K562 (cell line): Measurements from ENCODE around the gene MYL11. TPM values are rescaled to one million over a fixed set of nuclear protein-coding genes. Genes with fewer than 3 reads are reported as not detected.

ENCODE experiments used
- ATAC-seq: fragments of 200-7000 bp; cut with Tn5 transposase; 3 replicates; pipeline ENCODE4 v1.9.1; 2020; ENCODE audit warnings: moderate library complexity
- BruUV-seq: library from RNA; stranded (reverse); fragments of 400-500 nt; replicated peaks from 2 replicates; lab custom pipeline; 2021; lab: Mats Ljungman, UMichigan
- CTCF ChIA-PET: fragments of 300-600 bp; formaldehyde crosslinking; extraction: SDS; loops from one replicate; lab custom pipeline; 2021; ENCODE audit warnings: low intra/inter-chr PET ratio; lab: Yijun Ruan, JAX
- POLR2A ChIA-PET: fragments of 300-600, 350-650 bp; sonication (Branson Sonifier 250); formaldehyde crosslinking; extraction: SDS; loops from one replicate; lab custom pipeline; 2021; ENCODE audit warnings: antibody characterized with exemption, inconsistent platforms; lab: Yijun Ruan, JAX
- DNase-seq, 4 experiments: peaks; one replicate each; pipeline versions ENCODE4 v3.0.0 to v3.0.0-alpha.2; 2011 to 2018; ENCODE audit warnings: low spot score in 3 of 4, mixed read lengths in 3 of 4; ENCODE audit errors: extremely low read depth in 1 of 4
- FAIRE-seq: peaks from 2 replicates; lab custom pipeline; 2011; peaks lifted over from hg19 to GRCh38; lab: Jason Lieb, UNC
- H2AFZ ChIP-seq: 2 replicates; pipeline ENCODE4 v1.6.0; 2011; ENCODE audit warnings: low read depth, low read length, control low read depth, inconsistent platforms
- H3K27ac ChIP-seq: fragments of 200-600 bp; 3 replicates; pipeline ENCODE4 v1.8.0; 2011; ENCODE audit warnings: low read depth, mild to moderate bottlenecking, control low read depth, inconsistent platforms, low read length, moderate library complexity, mixed read lengths; ENCODE audit errors: extremely low read depth
- H3K27me3 ChIP-seq, 2 experiments: fragments of 300-600 bp in 1 of 2; 2 replicates in 1 of 2; 3 replicates in 1 of 2; pipeline versions ENCODE4 v1.6.0 to v1.8.0; 2011; ENCODE audit warnings: inconsistent platforms in 2 of 2, low read length in 2 of 2, mild to moderate bottlenecking in 1 of 2, mixed read lengths in 1 of 2, moderate library complexity in 1 of 2; ENCODE audit not compliant: control insufficient read depth in 2 of 2, insufficient read depth in 2 of 2
- H3K36me3 ChIP-seq: fragments of 300-600 bp; 3 replicates; pipeline ENCODE4 v1.8.0; 2011; ENCODE audit warnings: mild to moderate bottlenecking, low read length, inconsistent platforms; ENCODE audit not compliant: control insufficient read depth, insufficient read depth
- H3K4me1 ChIP-seq, 2 experiments: fragments of 200-600 bp in 1 of 2; replicated peaks in 1 of 2; 2 replicates in 1 of 2; 3 replicates in 1 of 2; pipeline versions ENCODE4 v1.5.1 to v1.8.0; 2011; ENCODE audit warnings: inconsistent platforms in 2 of 2, low read length in 2 of 2, mild to moderate bottlenecking in 1 of 2, mixed read lengths in 1 of 2, moderate library complexity in 1 of 2; ENCODE audit not compliant: control insufficient read depth in 2 of 2, insufficient read depth in 2 of 2
- H3K4me2 ChIP-seq: 2 replicates; pipeline ENCODE4 v1.6.1; 2011; ENCODE audit warnings: low read length, control low read depth, inconsistent platforms, mixed read lengths; ENCODE audit not compliant: insufficient read depth
- H3K4me3 ChIP-seq: fragments of 200-600 bp; sonication (generic), shearing (Covaris generic); 2 replicates; pipeline ENCODE4 v1.5.1; 2016; ENCODE audit warnings: control low read depth, inconsistent platforms
- H3K79me2 ChIP-seq: fragments of 200-600 bp; 3 replicates; pipeline ENCODE4 v1.8.0; 2011; ENCODE audit warnings: low read length, inconsistent platforms; ENCODE audit not compliant: control insufficient read depth, insufficient read depth
- H3K9ac ChIP-seq, 2 experiments: 2 replicates each; pipeline versions ENCODE4 v1.6.0 to v1.6.1; 2011; ENCODE audit warnings: low read depth in 2 of 2, low read length in 2 of 2, control low read depth in 1 of 2, inconsistent platforms in 1 of 2, mild to moderate bottlenecking in 1 of 2, mixed read lengths in 1 of 2; ENCODE audit not compliant: insufficient read depth in 1 of 2
- H3K9me1 ChIP-seq: one replicate; pipeline ENCODE4 v1.6.0; 2011; ENCODE audit warnings: inconsistent platforms, mild to moderate bottlenecking, low read length, moderate library complexity; ENCODE audit not compliant: control insufficient read depth, insufficient read depth
- H3K9me3 ChIP-seq: replicated peaks from 2 replicates; pipeline ENCODE4 v1.5.1; 2011; ENCODE audit warnings: low read depth, low read length, inconsistent platforms; ENCODE audit not compliant: control insufficient read depth, insufficient read depth
- H4K20me1 ChIP-seq: replicated peaks from 2 replicates; pipeline ENCODE4 v1.6.1; 2011; ENCODE audit warnings: low read length, inconsistent platforms, mixed read lengths; ENCODE audit not compliant: control insufficient read depth, insufficient read depth
- ADNP ChIP-seq: fragments of 200-800 bp; sonication (Bioruptor generic); IDR thresholded peaks from 2 replicates; pipeline ENCODE4 v1.6.1; 2016; ENCODE audit warnings: missing genetic modification characterization, missing compliant biosample characterization
- ELF4 ChIP-seq: fragments of 450-650 bp; formaldehyde crosslinking; IDR thresholded peaks from 2 replicates; pipeline ENCODE4 v1.4.0; 2022; ENCODE audit warnings: missing genetic modification characterization
- POLR2G ChIP-seq: fragments of 200-400 bp; formaldehyde crosslinking; IDR thresholded peaks from 2 replicates; pipeline ENCODE4 v1.6.1; 2017; ENCODE audit warnings: low read depth, mild to moderate bottlenecking, antibody characterized with exemption, low read length, moderate library complexity
- RBFOX2 ChIP-seq: fragments of 200-400 bp; formaldehyde crosslinking; IDR thresholded peaks from 2 replicates; pipeline ENCODE4 v1.6.1; 2017; ENCODE audit warnings: low read depth, mild to moderate bottlenecking, low read length, moderate library complexity
- RREB1 ChIP-seq: fragments of 250-450 bp; sonication (Bioruptor Pico); IDR thresholded peaks from 2 replicates; pipeline ENCODE4 v1.4.0; 2020
- WGBS: fragments of 100-300 bp; shearing (Covaris generic); methylation state at CpG from one replicate; pipeline ENCODE4 v1.1.6; 2016; ENCODE audit warnings: low coverage, mixed read lengths; ENCODE audit not compliant: insufficient coverage; ENCODE audit errors: missing lambda C conversion rate; 5-methylcytosine and 5-hydroxymethylcytosine counted together
- in situ Hi-C: fragments of 300-500 bp; cut with MboI; formaldehyde crosslinking; loops from 4 replicates; pipeline ENCODE4 v1.15.0; 2018; ENCODE audit warnings: inconsistent platforms, mixed read lengths
- intact Hi-C: fragments of 100-400 bp; cut with micrococcal nuclease; formaldehyde crosslinking; loops from 2 replicates; pipeline ENCODE4 v1.14.2; 2022
- polyA plus RNA-seq, 8 experiments: library from polyadenylated mRNA; depleted of rRNA in 4 of 8; stranded (reverse) in 5 of 8; unstranded in 3 of 8; fragments of >200 nt; fragmentation: Nextera tagmentation in 2 of 8; fragmentation: Illumina TruSeq in 1 of 8; extraction: Ambion mirVana in 2 of 8; extraction: Trizol in 1 of 8; gene quantifications; 2 replicates each; pipeline versions ENCODE4 v1.2.1 to v1.2.3, GENCODE V29; 2011 to 2014; ENCODE audit warnings: inconsistent platforms in 1 of 8, missing spikeins in 1 of 8
- total RNA-seq, 7 experiments: library from RNA; depleted of rRNA in 6 of 7; stranded (reverse); fragments of >200 nt in 6 of 7; fragmentation: Illumina TruSeq in 2 of 7; extraction: Trizol in 2 of 7; gene quantifications; 2 replicates each; pipeline versions ENCODE4 v1.2.1 to v1.2.3, GENCODE V29; 2011 to 2021; ENCODE audit warnings: low replicate concordance in 1 of 7

The MYL11 gene
- total and polyA plus RNA-seq, 9 of the 15 experiments (the other 6 are each of a cell fraction or from before 2014, with no cell fraction given), result 0.31 to 1.5 (median 0.73) TPM; not detected in 4

GRCh38 chr16:30358990-30359870, 15.4 kb upstream of the MYL11 start:
- H3K4me2 ChIP-seq, result no peak overlapping the region
- no peak for DNase-seq
- H3K27me3 ChIP-seq, result no peaks in the 10 kb centered on the region
- no peaks in the 10 kb centered on the region for H4K20me1 ChIP-seq
- H3K4me3 ChIP-seq, result no peak overlapping the region
- peaks cover 7 to 43% of the 10 kb centered on the region in 2 experiments; a peak in 4 of 5 replicates for H3K4me1 ChIP-seq
- ATAC-seq, result no peak
- H3K9ac ChIP-seq, result peak overlapping the region in 1 of 2 experiments; percentile 55; a peak in 2 of 4 replicates
- CTCF ChIA-PET, result interaction anchor here (0.6 kb wide), 1 partner anchor 342 kb away, joined by 4 read pairs; no protein-coding TSS in a partner anchor
- peaks cover 30% of the 10 kb centered on the region for H3K79me2 ChIP-seq
- H3K36me3 ChIP-seq, result peaks cover 65% of the 10 kb centered on the region; the same call in 2 of the 3 replicates
- no TSS peak for BruUV-seq
- in situ Hi-C loops, result loop anchor here (25.0 kb wide), 1 partner anchor 897 kb away; the partner anchor contains the start of genes BOLA2, SLX1B and SULT1A4
- intact Hi-C loops, result loop anchor here (5.0 kb wide), 1 partner anchor 48 kb away; the partner anchor contains the start of gene ZNF771
- H3K9me1 ChIP-seq, result no peaks in the 10 kb centered on the region
- POLR2A ChIA-PET, result interaction anchor here (0.6 to 8.2 kb wide), 4 partner anchors 8 to 41 kb away, joined by 3 to 77 read pairs (median 3); partner anchors contain the start of gene TBC1D10B
- no peak overlapping the region for H2AFZ ChIP-seq
- peak; percentile 40; the same call in 1 of the 2 replicates for TF ChIP-seq RBFOX2
- peak; percentile 46; the same call in 1 of the 2 replicates for TF ChIP-seq POLR2G
- TF ChIP-seq RREB1, result no peak
- TF ChIP-seq ELF4 (CRISPR knock-in tag), result no peak
- no peak for TF ChIP-seq ADNP (tag)
- WGBS, result 94% methylated on average over 23 of the region's 28 CpGs
- no peak overlapping the region for H3K27ac ChIP-seq
- no peak for FAIRE-seq
- no peaks in the 10 kb centered on the region for H3K9me3 ChIP-seq
